ENCODE results near the gene ERP27.

ERP27 gene

DNA sequence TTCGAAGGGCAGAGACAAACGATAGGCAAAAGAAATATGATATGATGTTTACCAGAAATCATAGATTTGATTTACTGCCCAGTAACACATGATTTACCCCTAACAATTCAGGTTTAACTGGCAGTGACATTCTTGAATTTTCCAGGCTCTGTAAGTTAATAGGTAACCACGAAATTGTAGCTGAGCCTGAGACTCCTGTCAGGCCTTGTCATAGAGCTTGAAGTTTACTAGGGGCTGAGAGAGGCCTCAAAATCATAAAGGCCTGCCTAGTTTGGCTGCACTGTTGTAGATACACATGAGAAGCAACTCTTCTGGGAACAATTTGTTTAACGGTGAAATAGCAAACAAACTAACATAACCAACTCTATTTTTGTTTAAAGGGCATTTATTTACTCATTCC lies 3.3 kb downstream of the ERP27 start:
- TF ChIP-seq POLR2A (IDR thresholded peaks at IDR 0.05; ENCODE audit: extremely low read depth, insufficient read length) (no peak), MYC (IDR thresholded peaks at IDR 0.05; ENCODE audit: low read depth, low read length) (no peak)
- TF ChIP-seq, protein P1, sequence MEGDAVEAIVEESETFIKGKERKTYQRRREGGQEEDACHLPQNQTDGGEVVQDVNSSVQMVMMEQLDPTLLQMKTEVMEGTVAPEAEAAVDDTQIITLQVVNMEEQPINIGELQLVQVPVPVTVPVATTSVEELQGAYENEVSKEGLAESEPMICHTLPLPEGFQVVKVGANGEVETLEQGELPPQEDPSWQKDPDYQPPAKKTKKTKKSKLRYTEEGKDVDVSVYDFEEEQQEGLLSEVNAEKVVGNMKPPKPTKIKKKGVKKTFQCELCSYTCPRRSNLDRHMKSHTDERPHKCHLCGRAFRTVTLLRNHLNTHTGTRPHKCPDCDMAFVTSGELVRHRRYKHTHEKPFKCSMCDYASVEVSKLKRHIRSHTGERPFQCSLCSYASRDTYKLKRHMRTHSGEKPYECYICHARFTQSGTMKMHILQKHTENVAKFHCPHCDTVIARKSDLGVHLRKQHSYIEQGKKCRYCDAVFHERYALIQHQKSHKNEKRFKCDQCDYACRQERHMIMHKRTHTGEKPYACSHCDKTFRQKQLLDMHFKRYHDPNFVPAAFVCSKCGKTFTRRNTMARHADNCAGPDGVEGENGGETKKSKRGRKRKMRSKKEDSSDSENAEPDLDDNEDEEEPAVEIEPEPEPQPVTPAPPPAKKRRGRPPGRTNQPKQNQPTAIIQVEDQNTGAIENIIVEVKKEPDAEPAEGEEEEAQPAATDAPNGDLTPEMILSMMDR (IDR thresholded peaks at IDR 0.05; ENCODE audit: low read depth, low read length) = no peak
- TF ChIP-seq, protein P2, sequence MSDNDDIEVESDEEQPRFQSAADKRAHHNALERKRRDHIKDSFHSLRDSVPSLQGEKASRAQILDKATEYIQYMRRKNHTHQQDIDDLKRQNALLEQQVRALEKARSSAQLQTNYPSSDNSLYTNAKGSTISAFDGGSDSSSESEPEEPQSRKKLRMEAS (IDR thresholded peaks at IDR 0.05; ENCODE audit: low read depth, low read length) = no peak
- H3K4me3 ChIP-seq (ENCODE audit: low read depth, low read length) = no peak overlapping the region
- no peak for DNase-seq (ENCODE audit: low read depth)

DNA sequence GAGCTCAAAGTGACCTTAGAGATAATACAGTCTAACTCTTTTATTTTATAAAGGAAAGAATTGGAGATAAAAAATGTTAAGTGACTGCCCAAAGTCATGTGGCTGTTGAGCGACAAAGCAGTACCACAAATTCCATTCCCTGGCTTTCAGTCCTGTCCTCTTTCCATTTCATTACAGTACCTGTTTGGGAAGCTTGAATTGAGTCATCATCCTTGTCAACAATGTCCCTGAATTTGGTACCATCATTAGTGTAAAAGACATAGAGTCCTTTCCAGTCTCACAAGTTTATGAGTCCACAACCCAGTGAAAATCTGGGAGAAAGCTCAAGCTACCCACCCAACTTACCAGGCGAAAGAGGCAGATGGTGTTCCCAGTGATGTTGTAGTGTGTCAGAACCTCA lies 3.8 kb downstream of the ERP27 start:
- no peak overlapping the region for H3K4me3 ChIP-seq (ENCODE audit: low read depth, low read length)
- no peak for DNase-seq (ENCODE audit: low read depth)
- TF ChIP-seq, protein P1 (IDR thresholded peaks at IDR 0.05; ENCODE audit: low read depth, low read length) = no peak
- no peak for TF ChIP-seq POLR2A (IDR thresholded peaks at IDR 0.05; ENCODE audit: extremely low read depth, insufficient read length)
- TF ChIP-seq, protein P2 (IDR thresholded peaks at IDR 0.05; ENCODE audit: low read depth, low read length) = no peak
- TF ChIP-seq MYC (IDR thresholded peaks at IDR 0.05; ENCODE audit: low read depth, low read length) = no peak

DNA sequence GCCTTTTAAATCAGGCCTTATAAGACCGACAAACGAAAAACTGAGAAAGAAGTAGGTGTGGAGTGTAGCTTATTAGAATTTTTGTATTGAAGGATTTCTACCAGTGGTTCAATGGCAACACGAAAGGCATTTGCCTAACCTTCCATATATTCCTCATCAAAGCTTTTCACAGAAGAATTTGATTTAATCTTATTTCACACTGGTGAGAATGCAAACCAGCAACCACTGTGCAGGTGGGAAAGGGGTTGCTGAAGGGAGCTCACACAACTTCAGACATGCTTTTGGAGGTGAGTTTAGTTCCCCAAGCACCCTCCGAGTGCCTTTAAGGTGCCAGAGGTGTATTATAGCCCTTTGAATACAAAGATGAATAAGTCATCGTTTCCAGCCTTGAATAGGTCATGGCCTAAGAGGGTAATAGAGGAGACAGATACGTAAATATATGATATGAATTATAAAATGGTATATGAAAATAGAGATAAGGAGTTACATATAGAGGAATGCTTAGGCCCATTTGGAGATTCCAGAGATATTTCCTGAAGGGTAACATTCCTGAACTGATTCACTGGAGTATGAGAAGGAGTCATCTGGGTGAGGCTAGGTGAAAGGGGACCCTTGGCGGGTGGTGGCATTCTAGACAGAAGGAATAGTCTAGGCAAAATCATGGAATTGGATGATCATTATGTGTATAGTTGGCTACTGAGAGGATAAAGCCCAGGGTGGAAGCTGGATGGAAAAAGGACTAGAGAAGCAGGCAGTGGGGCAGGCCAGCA lies 6.4 kb downstream of the ERP27 start:
- no peak for DNase-seq (ENCODE audit: low read depth)
- H3K4me3 ChIP-seq (ENCODE audit: low read depth, low read length) = no peak overlapping the region
- TF ChIP-seq MYC (IDR thresholded peaks at IDR 0.05; ENCODE audit: low read depth, low read length) (no peak), POLR2A (IDR thresholded peaks at IDR 0.05; ENCODE audit: extremely low read depth, insufficient read length) (no peak)
- TF ChIP-seq, protein P2 (IDR thresholded peaks at IDR 0.05; ENCODE audit: low read depth, low read length) = no peak
- TF ChIP-seq, protein P1 (IDR thresholded peaks at IDR 0.05; ENCODE audit: low read depth, low read length) = no peak

DNA sequence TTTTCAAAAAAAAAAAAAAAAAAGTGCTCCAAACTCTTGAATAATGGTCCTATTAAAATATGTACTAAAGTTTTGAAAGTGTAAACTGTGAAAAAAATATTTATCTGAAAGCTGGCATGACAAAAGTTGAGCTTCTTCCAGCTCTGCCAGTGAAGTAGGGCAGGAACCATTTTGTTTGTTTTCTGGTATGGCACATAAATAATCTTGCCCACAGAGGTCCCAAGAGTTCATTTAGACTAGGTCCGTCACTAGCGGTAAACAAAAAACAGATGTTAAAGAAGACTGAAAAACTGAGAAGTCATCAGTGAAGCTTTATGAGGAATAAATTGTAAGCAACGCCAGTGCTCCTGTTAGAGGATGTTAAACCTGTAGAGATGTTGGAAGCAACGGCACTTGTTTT lies 7.0 kb downstream of the ERP27 start:
- no peak overlapping the region for H3K4me3 ChIP-seq (ENCODE audit: low read depth, low read length)
- TF ChIP-seq POLR2A (IDR thresholded peaks at IDR 0.05; ENCODE audit: extremely low read depth, insufficient read length) (no peak), MYC (IDR thresholded peaks at IDR 0.05; ENCODE audit: low read depth, low read length) (no peak)
- TF ChIP-seq, protein P2 (IDR thresholded peaks at IDR 0.05; ENCODE audit: low read depth, low read length) = no peak
- TF ChIP-seq, protein P1 (IDR thresholded peaks at IDR 0.05; ENCODE audit: low read depth, low read length) = no peak
- DNase-seq (ENCODE audit: low read depth) = no peak

GRCh38 chr12:14930299-14930698 lies 8.0 kb downstream of the ERP27 start:
- DNase-seq (ENCODE audit: low read depth) = no peak

More at GRCh38 chr12:14930299-14930698, 8.0 kb downstream of the ERP27 start:
- no peak overlapping the region for H3K4me3 ChIP-seq (ENCODE audit: low read depth, low read length)
- TF ChIP-seq, protein P1 (IDR thresholded peaks at IDR 0.05; ENCODE audit: low read depth, low read length) = no peak
- TF ChIP-seq POLR2A (IDR thresholded peaks at IDR 0.05; ENCODE audit: extremely low read depth, insufficient read length) = no peak
- TF ChIP-seq, protein P2 (IDR thresholded peaks at IDR 0.05; ENCODE audit: low read depth, low read length) = no peak
- no peak for TF ChIP-seq MYC (IDR thresholded peaks at IDR 0.05; ENCODE audit: low read depth, low read length)
